Measurements from ENCODE around the gene LNX1. TPM values are rescaled to one million over a fixed set of nuclear protein-coding genes. Genes with fewer than 3 reads are reported as not detected.

Gene LNX1
- total and polyA plus RNA-seq, 9 of the 15 experiments (the other 6 are each of a cell fraction or from before 2014, with no cell fraction given), result 0.40 to 3.6 (median 2.2) TPM

DNA sequence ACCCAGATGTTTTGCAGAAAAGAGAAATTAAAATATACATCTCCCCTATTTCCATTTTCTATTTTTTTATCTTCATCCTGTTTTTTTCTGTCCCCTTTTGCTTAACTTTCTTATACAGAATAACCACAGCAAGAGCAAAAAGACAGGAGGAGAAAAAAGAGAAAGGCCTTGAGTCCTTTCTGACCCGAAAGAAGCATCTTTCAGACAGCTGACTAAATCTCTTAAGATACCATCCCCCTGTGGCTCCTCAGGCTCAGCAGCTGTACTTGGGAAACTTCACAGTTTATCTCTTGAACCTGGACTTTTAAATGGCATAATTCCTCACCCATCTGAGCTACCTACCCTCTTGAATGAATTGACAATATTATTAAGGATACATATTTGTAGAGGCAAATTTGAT, 113.7 kb downstream of the LNX1 start:
- TF ChIP-seq ZKSCAN1 (IDR thresholded peaks at IDR 0.05; ENCODE audit: low read depth, low read length) (0 out of 2 replicates have a peak, but pooled peaks have one; percentile 3), SIX5 (IDR thresholded peaks at IDR 0.05; ENCODE audit: borderline replicate concordance in 1 of 2, insufficient read depth in 1 of 2, low read depth in 1 of 2, low read length in 2 of 2) (no peak)
- no peaks in the 10 kb centered on the region for H3K27me3 ChIP-seq (ENCODE audit: control insufficient read depth in 2 of 2, insufficient read depth in 2 of 2, low read length in 2 of 2)
- BruUV-seq (replicated peaks), result no TSS peak
- DNase-seq (ENCODE audit: extremely low read depth in 1 of 4, low spot score in 3 of 4) (no peak), ATAC-seq (no peak), FAIRE-seq (no peak)
- ChIA-PET POLR2A (interaction anchor here (1.0 to 1.3 kb wide), 3 partner anchors 9 to 34 kb away, joined by 3 to 4 read pairs (median 3); no protein-coding TSS in a partner anchor), CTCF (ENCODE audit: low intra/inter-chr PET ratio) (interaction anchor here (0.6 kb wide), 1 partner anchor 252 kb away, joined by 3 read pairs; no protein-coding TSS in a partner anchor)
- intact Hi-C loops (cut with micrococcal nuclease), result no loop called here
- no peak overlapping the region for H3K4me3 ChIP-seq
- no peak overlapping the region for H3K9ac ChIP-seq (ENCODE audit: insufficient read depth in 1 of 2, low read depth in 2 of 2, low read length in 2 of 2)
- no peaks in the 10 kb centered on the region for H3K9me1 ChIP-seq (ENCODE audit: control insufficient read depth, insufficient read depth, low read length)
- peaks cover 0 to 2% of the 10 kb centered on the region in 2 experiments; a peak in 2 of 5 replicates for H3K4me1 ChIP-seq (replicated peaks in 1 of 2; ENCODE audit: control insufficient read depth in 2 of 2, insufficient read depth in 2 of 2, low read length in 2 of 2)
- WGBS (ENCODE audit: insufficient coverage, low coverage, missing lambda C conversion rate), result 27% methylated on average over 1 of the region's 1 CpG
- no peak overlapping the region for H3K27ac ChIP-seq (ENCODE audit: extremely low read depth, low read depth, low read length)
- H3K79me2 ChIP-seq (ENCODE audit: control insufficient read depth, insufficient read depth, low read length), result no peaks in the 10 kb centered on the region
- H4K20me1 ChIP-seq (replicated peaks; ENCODE audit: control insufficient read depth, insufficient read depth, low read length), result no peaks in the 10 kb centered on the region
- in situ Hi-C loops (cut with MboI), result loop anchor here (25.0 kb wide), 1 partner anchor 760 kb away; the partner anchor contains the start of gene PDGFRA
- H2AFZ ChIP-seq (ENCODE audit: low read depth, low read length), result no peak overlapping the region
- H3K4me2 ChIP-seq (ENCODE audit: insufficient read depth, low read length), result no peak overlapping the region
- no peaks in the 10 kb centered on the region for H3K36me3 ChIP-seq (ENCODE audit: control insufficient read depth, insufficient read depth, low read length)
- no peaks in the 10 kb centered on the region for H3K9me3 ChIP-seq (replicated peaks; ENCODE audit: control insufficient read depth, insufficient read depth, low read depth, low read length)

DNA sequence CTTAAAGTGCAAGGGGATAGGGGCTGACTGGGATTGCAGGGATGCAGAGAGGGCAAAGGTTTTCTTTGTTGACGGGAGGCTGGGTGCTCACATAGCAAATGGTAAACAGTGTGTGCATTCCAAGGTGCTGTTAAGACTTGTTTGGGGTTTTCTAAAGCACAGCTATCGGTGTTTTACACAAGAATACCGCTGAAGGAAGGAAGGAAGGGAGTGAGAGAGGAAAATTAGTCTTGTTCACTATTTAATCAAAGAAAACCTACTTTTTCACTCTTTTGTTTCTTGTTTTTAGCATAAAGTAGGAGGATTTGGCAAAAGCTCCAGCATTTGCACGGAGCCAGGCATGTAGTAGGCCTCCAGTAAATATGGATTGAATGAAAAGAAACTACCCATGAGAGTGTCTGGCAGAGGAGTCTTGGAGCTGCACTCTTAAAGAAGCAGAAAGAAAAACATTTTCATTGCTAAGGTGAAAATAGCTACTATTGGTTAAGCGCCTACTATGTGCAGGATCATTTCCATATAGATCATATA, 114.2 kb downstream of the LNX1 start:
- CTCF ChIA-PET (ENCODE audit: low intra/inter-chr PET ratio), result no interaction called here

More for the DNA sequence above, 114.2 kb downstream of the LNX1 start:
- in situ Hi-C loops (cut with MboI), result loop anchor here (25.0 kb wide), 1 partner anchor 760 kb away; the partner anchor contains the start of gene PDGFRA
- Histone ChIP-seq H3K79me2 (ENCODE audit: control insufficient read depth, insufficient read depth, low read length) (no peaks in the 10 kb centered on the region), H3K9me3 (replicated peaks; ENCODE audit: control insufficient read depth, insufficient read depth, low read depth, low read length) (no peaks in the 10 kb centered on the region), H2AFZ (ENCODE audit: low read depth, low read length) (no peak overlapping the region), H3K4me3 (no peak overlapping the region), H3K4me1 (replicated peaks in 1 of 2; ENCODE audit: control insufficient read depth in 2 of 2, insufficient read depth in 2 of 2, low read length in 2 of 2) (peaks cover 0 to 2% of the 10 kb centered on the region in 2 experiments; a peak in 2 of 5 replicates), H3K9me1 (ENCODE audit: control insufficient read depth, insufficient read depth, low read length) (no peaks in the 10 kb centered on the region), H3K4me2 (ENCODE audit: insufficient read depth, low read length) (no peak overlapping the region), H3K27ac (ENCODE audit: extremely low read depth, low read depth, low read length) (no peak overlapping the region), H4K20me1 (replicated peaks; ENCODE audit: control insufficient read depth, insufficient read depth, low read length) (no peaks in the 10 kb centered on the region), H3K27me3 (ENCODE audit: control insufficient read depth in 2 of 2, insufficient read depth in 2 of 2, low read length in 2 of 2) (no peaks in the 10 kb centered on the region), H3K36me3 (ENCODE audit: control insufficient read depth, insufficient read depth, low read length) (no peaks in the 10 kb centered on the region), H3K9ac (ENCODE audit: insufficient read depth in 1 of 2, low read depth in 2 of 2, low read length in 2 of 2) (no peak overlapping the region)
- ATAC-seq, result no peak
- FAIRE-seq, result no peak
- DNase-seq (ENCODE audit: extremely low read depth in 1 of 4, low spot score in 3 of 4), result no peak
- TF ChIP-seq ZKSCAN1 (IDR thresholded peaks at IDR 0.05; ENCODE audit: low read depth, low read length), result peak; percentile 74
- TF ChIP-seq, protein P1, sequence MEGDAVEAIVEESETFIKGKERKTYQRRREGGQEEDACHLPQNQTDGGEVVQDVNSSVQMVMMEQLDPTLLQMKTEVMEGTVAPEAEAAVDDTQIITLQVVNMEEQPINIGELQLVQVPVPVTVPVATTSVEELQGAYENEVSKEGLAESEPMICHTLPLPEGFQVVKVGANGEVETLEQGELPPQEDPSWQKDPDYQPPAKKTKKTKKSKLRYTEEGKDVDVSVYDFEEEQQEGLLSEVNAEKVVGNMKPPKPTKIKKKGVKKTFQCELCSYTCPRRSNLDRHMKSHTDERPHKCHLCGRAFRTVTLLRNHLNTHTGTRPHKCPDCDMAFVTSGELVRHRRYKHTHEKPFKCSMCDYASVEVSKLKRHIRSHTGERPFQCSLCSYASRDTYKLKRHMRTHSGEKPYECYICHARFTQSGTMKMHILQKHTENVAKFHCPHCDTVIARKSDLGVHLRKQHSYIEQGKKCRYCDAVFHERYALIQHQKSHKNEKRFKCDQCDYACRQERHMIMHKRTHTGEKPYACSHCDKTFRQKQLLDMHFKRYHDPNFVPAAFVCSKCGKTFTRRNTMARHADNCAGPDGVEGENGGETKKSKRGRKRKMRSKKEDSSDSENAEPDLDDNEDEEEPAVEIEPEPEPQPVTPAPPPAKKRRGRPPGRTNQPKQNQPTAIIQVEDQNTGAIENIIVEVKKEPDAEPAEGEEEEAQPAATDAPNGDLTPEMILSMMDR (IDR thresholded peaks at IDR 0.05 in 2 of 3, conservative IDR thresholded peaks at IDR 0.05 in 1 of 3; ENCODE audit: insufficient read depth in 2 of 3, low read depth in 1 of 3, low read length in 3 of 3), result no peak
- BruUV-seq (replicated peaks), result no TSS peak
- POLR2A ChIA-PET, result interaction anchor here (1.3 kb wide), 1 partner anchor 9 kb away, joined by 3 read pairs; no protein-coding TSS in a partner anchor
- intact Hi-C loops (cut with micrococcal nuclease), result no loop called here
- 39% methylated on average over 5 of the region's 5 CpGs for WGBS (ENCODE audit: insufficient coverage, low coverage, missing lambda C conversion rate)
